H1 (cell line): ENCODE measurements around the gene CHN2. TPM values are rescaled to one million over a fixed set of nuclear protein-coding genes. Genes with fewer than 3 reads are reported as not detected.

Experiments
- CBX8 ChIP-seq: fragments of 300-800, 300-1000 bp; sonication (generic); IDR thresholded peaks from 2 replicates; pipeline ENCODE4 v1.7.1; 2016; ENCODE audit warnings: low read depth, low read length, borderline replicate concordance
- CHD7 ChIP-seq: fragments of 300-600 bp; sonication (generic); IDR thresholded peaks from 2 replicates; pipeline ENCODE4 v1.7.1; 2012; ENCODE audit warnings: low read length, moderate library complexity, mild to moderate bottlenecking, inconsistent platforms; ENCODE audit not compliant: insufficient replicate concordance
- CREB1 ChIP-seq: IDR thresholded peaks from 2 replicates; pipeline ENCODE4 v1.6.1; 2012; ENCODE audit warnings: inconsistent platforms
- FOSL1 ChIP-seq: IDR thresholded peaks from 2 replicates; pipeline ENCODE4 v1.6.1; 2011; ENCODE audit warnings: mild to moderate bottlenecking, low read depth, low read length, moderate library complexity; ENCODE audit not compliant: insufficient read depth
- GTF2F1 ChIP-seq: IDR thresholded peaks from 2 replicates; pipeline ENCODE4 v1.6.1; 2012; ENCODE audit warnings: low read depth, low read length, improper control_type of control experiment, borderline replicate concordance
- KDM1A ChIP-seq: fragments of 200-600, 300-600 bp; sonication (generic); IDR thresholded peaks from 2 replicates; pipeline ENCODE4 v1.7.1; 2016; ENCODE audit warnings: mild to moderate bottlenecking, low read length, borderline replicate concordance
- KDM5A ChIP-seq: fragments of 200-600 bp; IDR thresholded peaks from 2 replicates; pipeline ENCODE4 v1.7.1; 2012; ENCODE audit warnings: mild to moderate bottlenecking, low read length, inconsistent platforms, mixed read lengths
- NANOG ChIP-seq: IDR thresholded peaks from 2 replicates; pipeline ENCODE4 v1.6.1; 2011; ENCODE audit warnings: low read length, low read depth, mild to moderate bottlenecking, inconsistent platforms; ENCODE audit not compliant: insufficient read depth, poor library complexity, severe bottlenecking
- RAD21 ChIP-seq, 2 experiments: IDR thresholded peaks in 1 of 2; conservative IDR thresholded peaks in 1 of 2; 2 replicates each; pipeline ENCODE4 v1.6.1; 2011; ENCODE audit warnings: low read depth in 2 of 2, low read length in 2 of 2, improper control_type of control experiment in 1 of 2, inconsistent platforms in 1 of 2, mild to moderate bottlenecking in 1 of 2, moderate library complexity in 1 of 2
- RFX5 ChIP-seq: IDR thresholded peaks from 2 replicates; pipeline ENCODE4 v1.6.1; 2011; ENCODE audit warnings: low read depth, low read length, improper control_type of control experiment, borderline replicate concordance
- YY1 ChIP-seq: IDR thresholded peaks from 2 replicates; pipeline ENCODE4 v1.6.1; 2011; ENCODE audit warnings: low read depth, mild to moderate bottlenecking, low read length
- ZNF274 ChIP-seq: IDR thresholded peaks from 2 replicates; pipeline ENCODE4 v1.7.0; 2012; ENCODE audit warnings: low read length, borderline replicate concordance; ENCODE audit errors: extremely low read depth
- polyA plus RNA-seq, 7 experiments: library from polyadenylated mRNA; depleted of rRNA in 3 of 7; stranded (reverse) in 5 of 7; unstranded in 2 of 7; fragments of >200 nt in 5 of 7; fragments of 200-250 nt in 2 of 7; gene quantifications; 1 replicate in 5 of 7; 2 replicates in 1 of 7; 4 replicates in 1 of 7; pipeline versions ENCODE4 v1.2.1 to v1.2.3, GENCODE V29; 2011 to 2013; ENCODE audit warnings: missing spikeins in 2 of 7, mixed read lengths in 2 of 7
- total RNA-seq: library from RNA; stranded (reverse); fragmentation: NEBNext Ultra II Directional; extraction: Animal tissue kit (Norgen Biotek cat#: 25700); gene quantifications from 2 replicates; pipeline ENCODE4 v1.2.1, GENCODE V29; 2021

Gene CHN2
- total and polyA plus RNA-seq, 2 of the 8 experiments (the other 6 are each of a cell fraction or from before 2014, with no cell fraction given), result 2.9 to 4.8 TPM

GRCh38 chr7:29276806-29277205 lies 82.2 kb downstream of the CHN2 start (continued):
- TF ChIP-seq CHD7 (no peak), FOSL1 (no peak), NANOG (no peak), KDM5A (no peak), RAD21 (IDR thresholded peaks at IDR 0.05 in 1 of 2, conservative IDR thresholded peaks at IDR 0.05 in 1 of 2; ENCODE audit: low read depth in 2 of 2, low read length in 2 of 2) (no peak), KDM1A (no peak), YY1 (no peak), GTF2F1 (no peak), CBX8 (no peak), CREB1 (no peak), ZNF274 (no peak), RFX5 (no peak)
